GM12801 (cell line): ENCODE results near the gene MICAL3.

Experiments
- TF ChIP-seq, protein P1 (sequence below): IDR thresholded peaks from one replicate; pipeline ENCODE4 v1.5.1; 2011; ENCODE audit warnings: control low read depth; ENCODE audit not compliant: insufficient read length; ENCODE audit errors: extremely low read depth

Gene MICAL3

DNA sequence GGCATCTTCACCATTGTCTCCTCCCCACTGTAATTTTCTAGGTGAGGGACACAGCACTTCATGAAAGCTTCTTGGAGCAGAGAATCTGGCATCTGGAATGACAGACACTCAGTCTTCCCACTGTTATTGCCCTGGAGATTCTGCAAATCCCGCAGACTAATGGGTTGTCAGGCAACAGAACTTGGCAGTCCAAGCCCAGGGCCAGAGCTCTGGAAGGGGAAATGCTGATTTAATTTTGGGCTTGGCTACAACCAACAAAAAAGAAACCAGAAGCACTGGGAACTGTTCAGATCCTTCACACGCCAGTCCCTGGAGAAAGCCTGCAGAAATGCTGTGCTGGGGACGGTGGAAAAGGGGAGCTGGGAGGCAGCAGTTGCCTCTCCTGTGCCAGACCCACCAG, 178.6 kb downstream of the MICAL3 start:
- TF ChIP-seq, protein P1, sequence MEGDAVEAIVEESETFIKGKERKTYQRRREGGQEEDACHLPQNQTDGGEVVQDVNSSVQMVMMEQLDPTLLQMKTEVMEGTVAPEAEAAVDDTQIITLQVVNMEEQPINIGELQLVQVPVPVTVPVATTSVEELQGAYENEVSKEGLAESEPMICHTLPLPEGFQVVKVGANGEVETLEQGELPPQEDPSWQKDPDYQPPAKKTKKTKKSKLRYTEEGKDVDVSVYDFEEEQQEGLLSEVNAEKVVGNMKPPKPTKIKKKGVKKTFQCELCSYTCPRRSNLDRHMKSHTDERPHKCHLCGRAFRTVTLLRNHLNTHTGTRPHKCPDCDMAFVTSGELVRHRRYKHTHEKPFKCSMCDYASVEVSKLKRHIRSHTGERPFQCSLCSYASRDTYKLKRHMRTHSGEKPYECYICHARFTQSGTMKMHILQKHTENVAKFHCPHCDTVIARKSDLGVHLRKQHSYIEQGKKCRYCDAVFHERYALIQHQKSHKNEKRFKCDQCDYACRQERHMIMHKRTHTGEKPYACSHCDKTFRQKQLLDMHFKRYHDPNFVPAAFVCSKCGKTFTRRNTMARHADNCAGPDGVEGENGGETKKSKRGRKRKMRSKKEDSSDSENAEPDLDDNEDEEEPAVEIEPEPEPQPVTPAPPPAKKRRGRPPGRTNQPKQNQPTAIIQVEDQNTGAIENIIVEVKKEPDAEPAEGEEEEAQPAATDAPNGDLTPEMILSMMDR: no peak

DNA sequence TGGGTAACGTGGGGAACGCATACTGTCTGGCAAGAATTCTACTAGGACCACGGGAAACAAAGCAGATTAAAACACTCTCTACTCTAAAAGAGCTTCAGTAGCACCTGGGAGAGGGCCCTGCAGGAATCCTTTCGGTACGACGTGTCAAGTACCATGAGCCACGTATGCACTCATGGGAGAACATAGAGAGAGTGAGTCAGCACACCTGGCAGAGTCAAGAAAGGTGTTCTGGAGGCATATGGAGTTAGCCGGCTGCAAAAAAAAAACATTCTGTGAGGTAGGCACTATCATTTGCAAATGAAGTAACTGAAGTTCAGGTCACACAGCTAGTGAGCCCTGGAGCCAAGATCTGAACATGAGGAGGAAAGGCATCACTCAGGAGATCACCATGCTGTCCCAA, 179.0 kb downstream of the MICAL3 start:
- TF ChIP-seq, protein P1: no peak

DNA sequence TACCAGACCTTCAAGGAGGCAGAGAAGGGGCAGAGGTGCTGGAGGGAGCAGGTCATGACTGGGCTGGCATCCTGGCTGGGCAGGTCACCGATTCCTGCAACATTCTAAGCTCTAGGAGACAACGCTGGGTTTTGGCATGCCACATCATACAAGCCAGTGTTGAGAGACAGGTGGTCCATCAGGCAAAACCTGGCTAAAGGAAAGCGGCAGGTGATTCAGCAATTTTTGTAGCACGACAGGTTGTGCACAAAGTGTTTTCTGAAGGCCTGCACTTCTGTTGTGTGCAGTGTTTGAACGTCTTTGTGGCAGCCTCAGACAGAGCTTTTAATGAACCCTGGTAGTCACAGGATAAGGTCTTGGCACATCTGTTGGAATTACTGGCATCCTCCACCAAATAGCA, 180.2 kb downstream of the MICAL3 start:
- TF ChIP-seq, protein P1: no peak

DNA sequence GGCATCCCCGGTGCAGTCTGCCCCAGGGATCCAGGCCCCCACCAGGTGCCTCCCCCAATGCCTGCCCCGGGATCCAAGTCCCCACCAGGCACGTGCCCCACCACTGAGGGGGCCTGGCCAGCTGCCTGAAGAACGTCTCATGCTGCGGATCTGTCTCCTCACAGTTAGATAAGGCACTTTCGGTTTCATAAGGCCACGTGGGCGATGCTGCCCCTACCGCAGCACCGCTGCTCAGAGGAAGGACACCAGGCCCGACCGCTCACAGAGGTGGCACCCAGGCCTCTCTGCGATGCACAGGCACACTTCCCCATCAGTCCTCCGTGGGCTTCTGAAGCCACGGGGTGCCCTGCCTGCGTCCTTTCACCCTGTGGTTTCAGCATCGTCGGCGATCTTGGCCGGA, 182.0 kb downstream of the MICAL3 start:
- TF ChIP-seq, protein P1: no peak

DNA sequence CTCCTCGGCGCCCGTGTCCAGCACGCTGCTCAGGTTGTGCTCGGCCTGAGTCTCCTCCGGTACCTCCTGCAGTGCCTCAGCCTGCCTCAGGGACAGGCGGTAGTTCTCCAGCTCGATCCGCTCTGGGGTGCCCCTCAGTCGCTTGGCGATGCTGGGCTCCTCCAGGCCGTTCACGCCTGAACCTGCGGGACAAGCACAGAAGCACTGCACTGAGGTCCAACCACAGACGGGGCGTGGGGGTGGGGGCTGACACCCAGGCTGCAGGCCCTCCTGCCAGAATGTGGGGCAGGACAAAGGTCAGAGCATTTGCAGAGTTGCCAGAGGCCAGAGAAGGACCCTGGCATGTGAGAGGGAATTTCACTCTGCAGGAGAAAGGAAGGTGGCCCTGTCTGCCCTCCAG, 182.5 kb downstream of the MICAL3 start:
- TF ChIP-seq, protein P1: no peak

DNA sequence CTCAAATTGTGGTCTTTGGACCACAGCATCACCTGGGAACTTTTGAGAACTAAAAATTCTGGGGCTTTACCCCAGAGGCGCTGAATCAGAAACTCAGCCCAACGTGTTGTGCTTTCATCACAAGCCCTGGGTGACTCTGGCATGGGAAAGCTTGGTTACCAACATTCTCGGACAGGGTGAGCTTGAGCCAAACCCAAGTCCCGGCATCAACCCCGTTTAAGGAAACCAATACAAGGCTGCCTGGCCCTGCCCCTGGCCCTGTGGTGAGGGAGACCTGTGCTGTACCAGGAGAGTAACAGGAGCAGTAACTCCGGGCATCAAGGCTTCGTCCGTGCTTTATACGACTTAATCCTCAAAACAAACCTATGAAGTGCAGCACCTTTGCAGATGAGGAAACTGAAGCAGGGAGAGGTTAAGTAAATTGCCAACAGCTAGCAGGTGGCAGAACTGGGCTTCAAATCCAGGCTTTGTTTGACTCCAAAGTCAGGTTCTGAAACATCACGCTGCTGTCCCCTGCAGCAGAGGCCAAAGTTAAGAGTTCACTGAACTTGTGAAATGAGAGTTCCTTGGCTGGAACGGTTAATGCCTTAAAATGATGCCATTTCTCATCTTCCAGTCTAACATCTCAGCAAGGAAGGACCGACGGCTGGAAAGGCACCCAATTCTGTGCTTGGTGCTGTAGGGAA, 186.0 kb downstream of the MICAL3 start:
- TF ChIP-seq, protein P1: no peak

DNA sequence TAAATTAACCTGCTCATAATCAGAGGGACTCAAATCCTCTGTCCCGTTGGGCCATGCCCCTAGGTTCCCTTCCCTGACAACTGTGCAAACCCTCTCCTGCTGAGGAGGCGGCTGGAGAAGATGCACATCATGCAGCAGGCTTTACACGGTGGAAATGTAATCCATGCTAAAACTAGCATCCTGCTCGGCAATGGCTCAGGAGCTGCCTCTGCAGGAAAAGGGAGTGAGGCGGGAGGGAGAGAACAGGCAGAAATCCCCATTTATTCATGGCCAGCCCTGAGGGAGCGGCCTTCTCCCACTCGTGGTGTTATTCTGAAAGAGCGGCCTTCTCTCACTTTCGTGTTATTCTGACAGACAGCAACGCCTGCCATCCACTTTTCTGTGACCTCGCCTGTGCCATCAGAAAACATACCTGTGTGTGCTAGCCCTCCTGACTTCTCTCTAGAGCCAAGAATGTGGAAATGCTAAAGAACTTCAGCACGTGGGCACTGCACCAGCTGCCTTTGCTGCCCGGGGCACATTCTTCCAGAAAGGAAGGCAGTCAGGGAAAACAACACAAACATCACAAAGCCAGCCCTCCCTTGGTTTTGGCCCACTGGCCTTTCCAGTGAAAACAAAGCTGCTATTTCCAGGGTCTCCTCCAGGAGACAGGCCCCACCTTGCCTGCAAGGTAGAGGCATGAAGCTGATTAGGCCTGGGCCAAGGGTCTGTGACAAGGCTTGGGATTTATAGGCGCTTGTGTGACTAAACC, 187.2 kb downstream of the MICAL3 start:
- TF ChIP-seq, protein P1: no peak
